Gastrocnemius medialis (tissue), 4 donors: ENCODE data around the gene KCNH8.

ENCODE experiments used
- POLR2A ChIP-seq, 2 donors: fragments of 450-650 bp; IDR thresholded peaks; one replicate each; pipeline ENCODE4 v1.6.1; 2017; ENCODE audit warnings: antibody characterized with exemption in 2 of 2, mild to moderate bottlenecking in 2 of 2, moderate library complexity in 2 of 2
- TF ChIP-seq, protein P1 (sequence below), 5 experiments: fragments of 450-650 bp in 3 of 5; fragments of 200-600 bp in 2 of 5; sonication (generic) in 2 of 5; IDR thresholded peaks in 4 of 5; conservative IDR thresholded peaks in 1 of 5; 1 replicate in 4 of 5; 2 replicates in 1 of 5; pipeline ENCODE4 v1.5.1; 2016 to 2019; ENCODE audit warnings: antibody characterized with exemption in 5 of 5, mild to moderate bottlenecking in 3 of 5, moderate library complexity in 3 of 5

DNA sequence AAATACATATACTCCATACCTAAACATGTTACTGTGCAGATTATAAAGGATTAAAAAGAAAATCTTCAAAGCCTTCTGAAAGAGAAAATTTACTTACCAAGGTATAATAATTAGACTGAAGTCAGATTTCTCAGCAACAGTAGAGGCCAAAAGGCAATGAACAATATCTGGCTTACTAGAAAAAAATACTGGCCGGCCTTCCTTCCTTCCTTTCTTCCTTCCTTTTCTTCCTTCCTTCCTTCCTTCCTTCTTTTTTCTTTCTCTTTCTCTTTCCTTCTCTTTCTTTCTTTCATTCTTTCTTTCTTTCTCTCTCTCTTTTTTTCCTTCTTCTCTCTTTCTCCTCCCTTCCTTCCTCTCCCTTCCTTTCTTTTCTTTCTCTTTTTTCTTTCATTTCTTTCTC, 209.6 kb downstream of the KCNH8 start:
- TF ChIP-seq, protein P1, sequence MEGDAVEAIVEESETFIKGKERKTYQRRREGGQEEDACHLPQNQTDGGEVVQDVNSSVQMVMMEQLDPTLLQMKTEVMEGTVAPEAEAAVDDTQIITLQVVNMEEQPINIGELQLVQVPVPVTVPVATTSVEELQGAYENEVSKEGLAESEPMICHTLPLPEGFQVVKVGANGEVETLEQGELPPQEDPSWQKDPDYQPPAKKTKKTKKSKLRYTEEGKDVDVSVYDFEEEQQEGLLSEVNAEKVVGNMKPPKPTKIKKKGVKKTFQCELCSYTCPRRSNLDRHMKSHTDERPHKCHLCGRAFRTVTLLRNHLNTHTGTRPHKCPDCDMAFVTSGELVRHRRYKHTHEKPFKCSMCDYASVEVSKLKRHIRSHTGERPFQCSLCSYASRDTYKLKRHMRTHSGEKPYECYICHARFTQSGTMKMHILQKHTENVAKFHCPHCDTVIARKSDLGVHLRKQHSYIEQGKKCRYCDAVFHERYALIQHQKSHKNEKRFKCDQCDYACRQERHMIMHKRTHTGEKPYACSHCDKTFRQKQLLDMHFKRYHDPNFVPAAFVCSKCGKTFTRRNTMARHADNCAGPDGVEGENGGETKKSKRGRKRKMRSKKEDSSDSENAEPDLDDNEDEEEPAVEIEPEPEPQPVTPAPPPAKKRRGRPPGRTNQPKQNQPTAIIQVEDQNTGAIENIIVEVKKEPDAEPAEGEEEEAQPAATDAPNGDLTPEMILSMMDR (IDR thresholded peaks at IDR 0.05 in 4 of 5, conservative IDR thresholded peaks at IDR 0.05 in 1 of 5), result no peak
- no peak for TF ChIP-seq POLR2A (IDR thresholded peaks at IDR 0.05)
